Medulla oblongata (tissue), 1 donor: Measurements from ENCODE around the gene C19orf81.
"Not testable (repeated sequence)": the region's sequence is repeated elsewhere in the genome, so short reads cannot be mapped to it uniquely, and the experiment has no call there.

Experiments
- DNase-seq: peaks from one replicate; pipeline ENCODE4 v3.0.0-alpha.2; 2015; ENCODE audit errors: extremely low spot score

Gene C19orf81

GRCh38 chr19:50649433-50650391 is at the start of gene C19orf81:
TSS of gene C19orf81 (plus strand) at chr19:50649445. CDS start at chr19:50649445, 0 bp downstream.
- DNase-seq, result no peak

GRCh38 chr19:50601407-50602088 is 47.7 kb upstream of the C19orf81 start:
- no peak for DNase-seq

- no peak for DNase-seq
Observed at GRCh38 chr19:50602089-50602422, 47.2 kb upstream of the C19orf81 start.

- DNase-seq, result no peak
Observed at GRCh38 chr19:50602496-50602895, 46.7 kb upstream of the C19orf81 start.

GRCh38 chr19:50602935-50603334 is 46.3 kb upstream of the C19orf81 start:
- DNase-seq, result no peak

GRCh38 chr19:50604264-50605073 is 44.8 kb upstream of the C19orf81 start:
- DNase-seq, result not testable (repeated sequence)

GRCh38 chr19:50606059-50606836 is 43.0 kb upstream of the C19orf81 start:
- not testable (repeated sequence) for DNase-seq

GRCh38 chr19:50607388-50607787 is 41.9 kb upstream of the C19orf81 start:
- no peak for DNase-seq

GRCh38 chr19:50607874-50608785 is 41.1 kb upstream of the C19orf81 start:
- peak; percentile 97 for DNase-seq

- not testable (repeated sequence) for DNase-seq
Observed at GRCh38 chr19:50612504-50613404, 36.5 kb upstream of the C19orf81 start.

GRCh38 chr19:50618379-50618778 is 30.9 kb upstream of the C19orf81 start:
- DNase-seq, result not testable (repeated sequence)

GRCh38 chr19:50619184-50619583 is 30.1 kb upstream of the C19orf81 start:
- not testable (repeated sequence) for DNase-seq

- DNase-seq, result not testable (repeated sequence)
Observed at GRCh38 chr19:50620394-50620906, 28.8 kb upstream of the C19orf81 start.

- no peak for DNase-seq
Observed at GRCh38 chr19:50624949-50625600, 24.2 kb upstream of the C19orf81 start.

- no peak for DNase-seq
Observed at GRCh38 chr19:50626011-50626410, 23.2 kb upstream of the C19orf81 start.

- DNase-seq, result no peak
Observed at GRCh38 chr19:50626795-50627194, 22.4 kb upstream of the C19orf81 start.

- DNase-seq, result no peak
Observed at GRCh38 chr19:50628146-50628545, 21.1 kb upstream of the C19orf81 start.

GRCh38 chr19:50628551-50628950 is 20.7 kb upstream of the C19orf81 start:
- DNase-seq, result no peak
